WTC11 (cell line): ENCODE results near the gene EDAR. TPM values are rescaled to one million over a fixed set of nuclear protein-coding genes. Genes with fewer than 3 reads are reported as not detected.

Experiments
- ATAC-seq: fragments of 200-7000 bp; cut with Tn5 transposase; 2 replicates; pipeline ENCODE4 v1.10.0; 2021; ENCODE audit warnings: mild to moderate bottlenecking, moderate library complexity
- CTCF ChIA-PET: fragments of 300-600 bp; sonication (Branson Sonifier 250); formaldehyde crosslinking; loops from one replicate; lab custom pipeline; 2021; ENCODE audit warnings: antibody characterized with exemption; lab: Charles Lee
- POLR2A ChIA-PET: fragments of 350-600 bp; sonication (Branson Sonifier 250); formaldehyde crosslinking; loops from one replicate; lab custom pipeline; 2021; ENCODE audit warnings: antibody characterized with exemption; lab: Charles Lee
- DNase-seq: peaks from one replicate; pipeline ENCODE4 v3.0.0; 2021; ENCODE audit warnings: low spot score
- H3K27ac Mint-ChIP-seq: 2 replicates; pipeline ENCODE4 v1.8.0; 2021; ENCODE audit warnings: mixed read lengths
- H3K27me3 Mint-ChIP-seq: 2 replicates; pipeline ENCODE4 v1.8.0; 2021; ENCODE audit warnings: low read depth, mild to moderate bottlenecking, moderate library complexity, mixed read lengths
- H3K36me3 Mint-ChIP-seq: 2 replicates; pipeline ENCODE4 v1.8.0; 2021; ENCODE audit warnings: mixed read lengths
- H3K4me1 Mint-ChIP-seq: 2 replicates; pipeline ENCODE4 v1.8.0; 2022; ENCODE audit warnings: mixed read lengths
- H3K4me3 Mint-ChIP-seq: 2 replicates; pipeline ENCODE4 v1.8.0; 2021; ENCODE audit warnings: mild to moderate bottlenecking, moderate library complexity, mixed read lengths
- H3K9me3 Mint-ChIP-seq: 2 replicates; pipeline ENCODE4 v1.8.0; 2021; ENCODE audit warnings: mixed read lengths
- ATF1 ChIP-seq: sonication (generic); formaldehyde crosslinking; IDR thresholded peaks from 2 replicates; pipeline ENCODE4 v1.8.1; 2023; ENCODE audit warnings: mild to moderate bottlenecking, moderate library complexity, missing genetic modification reagents
- ELF4 ChIP-seq: sonication (generic); formaldehyde crosslinking; IDR thresholded peaks from 2 replicates; pipeline ENCODE4 v1.8.1; 2022; ENCODE audit warnings: low read depth, mild to moderate bottlenecking, moderate library complexity, missing genetic modification reagents
- ERG ChIP-seq: fragments of 250-450 bp; sonication (Bioruptor Pico); IDR thresholded peaks from 2 replicates; pipeline ENCODE4 v1.8.0; 2021; ENCODE audit warnings: mild to moderate bottlenecking
- FOXP4 ChIP-seq: sonication (generic); formaldehyde crosslinking; IDR thresholded peaks from 2 replicates; pipeline ENCODE4 v1.8.0; 2022; ENCODE audit warnings: mild to moderate bottlenecking, missing genetic modification reagents
- GABPB1 ChIP-seq: sonication (generic); formaldehyde crosslinking; IDR thresholded peaks from 2 replicates; pipeline ENCODE4 v1.8.1; 2023; ENCODE audit warnings: mild to moderate bottlenecking, missing genetic modification reagents
- GRHL2 ChIP-seq: fragments of 250-450 bp; sonication (Bioruptor Pico); IDR thresholded peaks from 2 replicates; pipeline ENCODE4 v1.8.0; 2022; ENCODE audit warnings: mild to moderate bottlenecking, moderate library complexity; ENCODE audit not compliant: insufficient replicate concordance, severe bottlenecking
- JUN ChIP-seq: sonication (generic); formaldehyde crosslinking; IDR thresholded peaks from 2 replicates; pipeline ENCODE4 v1.8.0; 2023; ENCODE audit warnings: mild to moderate bottlenecking, missing genetic modification reagents
- MXD4 ChIP-seq: fragments of 250-450 bp; sonication (Bioruptor Pico); IDR thresholded peaks from 2 replicates; pipeline ENCODE4 v1.8.0; 2021; ENCODE audit warnings: mild to moderate bottlenecking, moderate library complexity, borderline replicate concordance
- OVOL2 ChIP-seq: fragments of 250-450 bp; sonication (Bioruptor Pico); IDR thresholded peaks from 2 replicates; pipeline ENCODE4 v1.9.0; 2021; ENCODE audit warnings: mild to moderate bottlenecking, borderline replicate concordance
- PRRX2 ChIP-seq: fragments of 250-450 bp; sonication (Bioruptor Pico); IDR thresholded peaks from 2 replicates; pipeline ENCODE4 v1.8.0; 2021; ENCODE audit warnings: mild to moderate bottlenecking
- SOX15 ChIP-seq: fragments of 250-450 bp; sonication (Bioruptor Pico); IDR thresholded peaks from 2 replicates; pipeline ENCODE4 v1.9.0; 2021; ENCODE audit warnings: mild to moderate bottlenecking
- TEAD4 ChIP-seq: sonication (generic); formaldehyde crosslinking; IDR thresholded peaks from 2 replicates; pipeline ENCODE4 v1.8.0; 2022; ENCODE audit warnings: mild to moderate bottlenecking, missing genetic modification reagents
- ZNF532 ChIP-seq: fragments of 250-450 bp; sonication (Bioruptor Pico); IDR thresholded peaks from 2 replicates; pipeline ENCODE4 v1.9.0; 2021; ENCODE audit warnings: mild to moderate bottlenecking, borderline replicate concordance
- total RNA-seq: library from RNA; stranded (reverse); gene quantifications from 3 replicates; pipeline ENCODE4 v1.2.3, GENCODE V29; 2021
- TF ChIP-seq, protein P1 (sequence below): sonication (generic); formaldehyde crosslinking; IDR thresholded peaks from 2 replicates; pipeline ENCODE4 v1.8.0; 2022; ENCODE audit warnings: missing genetic modification reagents
- TF ChIP-seq, protein P2 (sequence below): fragments of 200-600 bp; IDR thresholded peaks from 2 replicates; pipeline ENCODE4 v1.8.0; 2022; ENCODE audit warnings: antibody characterized with exemption
- TF ChIP-seq, protein P3 (sequence below): sonication (generic); formaldehyde crosslinking; IDR thresholded peaks from 2 replicates; pipeline ENCODE4 v1.8.0; 2022; ENCODE audit warnings: mild to moderate bottlenecking, missing genetic modification reagents
- TF ChIP-seq, protein P4 (sequence below): sonication (generic); formaldehyde crosslinking; IDR thresholded peaks from 2 replicates; pipeline ENCODE4 v1.8.1; 2023; ENCODE audit warnings: mild to moderate bottlenecking, missing genetic modification reagents
- TF ChIP-seq, protein P5 (sequence below): sonication (generic); formaldehyde crosslinking; IDR thresholded peaks from 2 replicates; pipeline ENCODE4 v1.8.1; 2022; ENCODE audit warnings: mild to moderate bottlenecking, missing genetic modification reagents, moderate library complexity, borderline replicate concordance

Gene EDAR
- total RNA-seq, 1 experiment from 2014 or later, result not detected

DNA sequence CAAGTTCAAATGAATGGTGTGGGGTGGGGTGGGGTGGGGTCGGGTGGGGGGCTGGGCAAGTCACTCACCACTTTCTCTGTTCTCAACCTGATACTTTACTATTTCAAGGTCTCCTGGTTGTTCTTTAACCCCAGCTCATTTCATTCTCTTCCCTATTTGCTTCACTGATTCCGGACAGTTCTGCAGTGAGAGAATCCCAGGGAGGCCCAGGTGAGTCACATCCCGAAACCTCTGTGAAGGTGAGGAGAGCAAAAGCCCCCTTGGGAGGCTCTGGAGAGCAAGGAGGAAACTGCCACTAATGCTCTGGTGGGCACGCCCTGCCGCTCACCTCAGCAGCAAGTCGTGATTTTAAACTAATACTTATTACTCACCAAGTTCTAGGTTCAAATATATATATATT, 8.9 kb downstream of the EDAR start:
- CTCF ChIA-PET, result no interaction called here
- Mint-ChIP-seq H3K36me3 (no peaks in the 10 kb centered on the region), H3K4me1 (peaks cover 6% of the 10 kb centered on the region), H3K4me3 (no peak overlapping the region), H3K9me3 (no peaks in the 10 kb centered on the region), H3K27ac (no peak overlapping the region), H3K27me3 (no peaks in the 10 kb centered on the region)
- no peak for TF ChIP-seq ATF1
- TF ChIP-seq SOX15, result no peak
- TF ChIP-seq JUN (CRISPR knock-in tag), result no peak
- TF ChIP-seq, protein P1, sequence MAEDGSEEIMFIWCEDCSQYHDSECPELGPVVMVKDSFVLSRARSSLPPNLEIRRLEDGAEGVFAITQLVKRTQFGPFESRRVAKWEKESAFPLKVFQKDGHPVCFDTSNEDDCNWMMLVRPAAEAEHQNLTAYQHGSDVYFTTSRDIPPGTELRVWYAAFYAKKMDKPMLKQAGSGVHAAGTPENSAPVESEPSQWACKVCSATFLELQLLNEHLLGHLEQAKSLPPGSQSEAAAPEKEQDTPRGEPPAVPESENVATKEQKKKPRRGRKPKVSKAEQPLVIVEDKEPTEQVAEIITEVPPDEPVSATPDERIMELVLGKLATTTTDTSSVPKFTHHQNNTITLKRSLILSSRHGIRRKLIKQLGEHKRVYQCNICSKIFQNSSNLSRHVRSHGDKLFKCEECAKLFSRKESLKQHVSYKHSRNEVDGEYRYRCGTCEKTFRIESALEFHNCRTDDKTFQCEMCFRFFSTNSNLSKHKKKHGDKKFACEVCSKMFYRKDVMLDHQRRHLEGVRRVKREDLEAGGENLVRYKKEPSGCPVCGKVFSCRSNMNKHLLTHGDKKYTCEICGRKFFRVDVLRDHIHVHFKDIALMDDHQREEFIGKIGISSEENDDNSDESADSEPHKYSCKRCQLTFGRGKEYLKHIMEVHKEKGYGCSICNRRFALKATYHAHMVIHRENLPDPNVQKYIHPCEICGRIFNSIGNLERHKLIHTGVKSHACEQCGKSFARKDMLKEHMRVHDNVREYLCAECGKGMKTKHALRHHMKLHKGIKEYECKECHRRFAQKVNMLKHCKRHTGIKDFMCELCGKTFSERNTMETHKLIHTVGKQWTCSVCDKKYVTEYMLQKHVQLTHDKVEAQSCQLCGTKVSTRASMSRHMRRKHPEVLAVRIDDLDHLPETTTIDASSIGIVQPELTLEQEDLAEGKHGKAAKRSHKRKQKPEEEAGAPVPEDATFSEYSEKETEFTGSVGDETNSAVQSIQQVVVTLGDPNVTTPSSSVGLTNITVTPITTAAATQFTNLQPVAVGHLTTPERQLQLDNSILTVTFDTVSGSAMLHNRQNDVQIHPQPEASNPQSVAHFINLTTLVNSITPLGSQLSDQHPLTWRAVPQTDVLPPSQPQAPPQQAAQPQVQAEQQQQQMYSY, result no peak
- no peak for TF ChIP-seq GRHL2 (CRISPR knock-in tag)
- no peak for TF ChIP-seq OVOL2 (CRISPR knock-in tag)
- TF ChIP-seq MXD4 (CRISPR knock-in tag), result no peak
- TF ChIP-seq ERG (CRISPR knock-in tag), result no peak
- TF ChIP-seq, protein P2, sequence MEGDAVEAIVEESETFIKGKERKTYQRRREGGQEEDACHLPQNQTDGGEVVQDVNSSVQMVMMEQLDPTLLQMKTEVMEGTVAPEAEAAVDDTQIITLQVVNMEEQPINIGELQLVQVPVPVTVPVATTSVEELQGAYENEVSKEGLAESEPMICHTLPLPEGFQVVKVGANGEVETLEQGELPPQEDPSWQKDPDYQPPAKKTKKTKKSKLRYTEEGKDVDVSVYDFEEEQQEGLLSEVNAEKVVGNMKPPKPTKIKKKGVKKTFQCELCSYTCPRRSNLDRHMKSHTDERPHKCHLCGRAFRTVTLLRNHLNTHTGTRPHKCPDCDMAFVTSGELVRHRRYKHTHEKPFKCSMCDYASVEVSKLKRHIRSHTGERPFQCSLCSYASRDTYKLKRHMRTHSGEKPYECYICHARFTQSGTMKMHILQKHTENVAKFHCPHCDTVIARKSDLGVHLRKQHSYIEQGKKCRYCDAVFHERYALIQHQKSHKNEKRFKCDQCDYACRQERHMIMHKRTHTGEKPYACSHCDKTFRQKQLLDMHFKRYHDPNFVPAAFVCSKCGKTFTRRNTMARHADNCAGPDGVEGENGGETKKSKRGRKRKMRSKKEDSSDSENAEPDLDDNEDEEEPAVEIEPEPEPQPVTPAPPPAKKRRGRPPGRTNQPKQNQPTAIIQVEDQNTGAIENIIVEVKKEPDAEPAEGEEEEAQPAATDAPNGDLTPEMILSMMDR, result no peak
- TF ChIP-seq FOXP4 (CRISPR knock-in tag), result no peak
- TF ChIP-seq TEAD4 (CRISPR knock-in tag), result no peak
- no peak for TF ChIP-seq ZNF532
- TF ChIP-seq GABPB1, result no peak
- TF ChIP-seq, protein P3, sequence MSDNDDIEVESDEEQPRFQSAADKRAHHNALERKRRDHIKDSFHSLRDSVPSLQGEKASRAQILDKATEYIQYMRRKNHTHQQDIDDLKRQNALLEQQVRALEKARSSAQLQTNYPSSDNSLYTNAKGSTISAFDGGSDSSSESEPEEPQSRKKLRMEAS (CRISPR knock-in tag), result no peak
- TF ChIP-seq, protein P4, sequence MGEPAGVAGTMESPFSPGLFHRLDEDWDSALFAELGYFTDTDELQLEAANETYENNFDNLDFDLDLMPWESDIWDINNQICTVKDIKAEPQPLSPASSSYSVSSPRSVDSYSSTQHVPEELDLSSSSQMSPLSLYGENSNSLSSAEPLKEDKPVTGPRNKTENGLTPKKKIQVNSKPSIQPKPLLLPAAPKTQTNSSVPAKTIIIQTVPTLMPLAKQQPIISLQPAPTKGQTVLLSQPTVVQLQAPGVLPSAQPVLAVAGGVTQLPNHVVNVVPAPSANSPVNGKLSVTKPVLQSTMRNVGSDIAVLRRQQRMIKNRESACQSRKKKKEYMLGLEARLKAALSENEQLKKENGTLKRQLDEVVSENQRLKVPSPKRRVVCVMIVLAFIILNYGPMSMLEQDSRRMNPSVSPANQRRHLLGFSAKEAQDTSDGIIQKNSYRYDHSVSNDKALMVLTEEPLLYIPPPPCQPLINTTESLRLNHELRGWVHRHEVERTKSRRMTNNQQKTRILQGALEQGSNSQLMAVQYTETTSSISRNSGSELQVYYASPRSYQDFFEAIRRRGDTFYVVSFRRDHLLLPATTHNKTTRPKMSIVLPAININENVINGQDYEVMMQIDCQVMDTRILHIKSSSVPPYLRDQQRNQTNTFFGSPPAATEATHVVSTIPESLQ (CRISPR knock-in tag), result no peak
- TF ChIP-seq, protein P5, sequence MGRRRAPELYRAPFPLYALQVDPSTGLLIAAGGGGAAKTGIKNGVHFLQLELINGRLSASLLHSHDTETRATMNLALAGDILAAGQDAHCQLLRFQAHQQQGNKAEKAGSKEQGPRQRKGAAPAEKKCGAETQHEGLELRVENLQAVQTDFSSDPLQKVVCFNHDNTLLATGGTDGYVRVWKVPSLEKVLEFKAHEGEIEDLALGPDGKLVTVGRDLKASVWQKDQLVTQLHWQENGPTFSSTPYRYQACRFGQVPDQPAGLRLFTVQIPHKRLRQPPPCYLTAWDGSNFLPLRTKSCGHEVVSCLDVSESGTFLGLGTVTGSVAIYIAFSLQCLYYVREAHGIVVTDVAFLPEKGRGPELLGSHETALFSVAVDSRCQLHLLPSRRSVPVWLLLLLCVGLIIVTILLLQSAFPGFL (CRISPR knock-in tag), result no peak
- no peak for TF ChIP-seq ELF4 (CRISPR knock-in tag)
- TF ChIP-seq PRRX2, result no peak
- TF ChIP-seq, all 79 proteins: peak for 0
- ATAC-seq (no peak), DNase-seq (no peak)
- POLR2A ChIA-PET, result no interaction called here
